ENCODE results near the gene FMN1.

The FMN1 gene

GRCh38 chr15:32880642-32881041 lies 313.9 kb downstream of the FMN1 start:
- no peak for DNase-seq (ENCODE audit: low read depth)

- no peak for DNase-seq (ENCODE audit: low read depth)
Observed at GRCh38 chr15:32879980-32880379, 314.5 kb downstream of the FMN1 start.

- no peak for DNase-seq (ENCODE audit: low read depth)
Observed at GRCh38 chr15:32878869-32879805, 315.4 kb downstream of the FMN1 start.

GRCh38 chr15:32878342-32878741 lies 316.2 kb downstream of the FMN1 start:
- no peak for DNase-seq (ENCODE audit: low read depth)

GRCh38 chr15:32877252-32878019 lies 317.1 kb downstream of the FMN1 start:
- no peak for DNase-seq (ENCODE audit: low read depth)

GRCh38 chr15:32873284-32874114 lies 321.0 kb downstream of the FMN1 start:
- no peak for DNase-seq (ENCODE audit: low read depth)

GRCh38 chr15:32872621-32873283 lies 321.8 kb downstream of the FMN1 start:
- DNase-seq (ENCODE audit: low read depth) = no peak

GRCh38 chr15:32871883-32872282 lies 322.6 kb downstream of the FMN1 start:
- no peak for DNase-seq (ENCODE audit: low read depth)

- no peak for DNase-seq (ENCODE audit: low read depth)
Observed at GRCh38 chr15:32870240-32871033, 324.1 kb downstream of the FMN1 start.

- DNase-seq (ENCODE audit: low read depth) = no peak
Observed at GRCh38 chr15:32869776-32870175, 324.7 kb downstream of the FMN1 start.

- DNase-seq (ENCODE audit: low read depth) = no peak
Observed at GRCh38 chr15:32867313-32867626, 327.2 kb downstream of the FMN1 start.

GRCh38 chr15:32866454-32867312 lies 327.8 kb downstream of the FMN1 start:
- DNase-seq (ENCODE audit: low read depth) = no peak

- DNase-seq (ENCODE audit: low read depth) = no peak
Observed at GRCh38 chr15:32864841-32865240, 329.7 kb downstream of the FMN1 start.

- DNase-seq (ENCODE audit: low read depth) = no peak
Observed at GRCh38 chr15:32864051-32864450, 330.5 kb downstream of the FMN1 start.

GRCh38 chr15:32861761-32862160 lies 332.8 kb downstream of the FMN1 start:
- no peak for DNase-seq (ENCODE audit: low read depth)

- no peak for DNase-seq (ENCODE audit: low read depth)
Observed at GRCh38 chr15:32861174-32861573, 333.3 kb downstream of the FMN1 start.

GRCh38 chr15:32859996-32860395 lies 334.5 kb downstream of the FMN1 start:
- DNase-seq (ENCODE audit: low read depth) = no peak

- no peak for DNase-seq (ENCODE audit: low read depth)
Observed at GRCh38 chr15:32859251-32859650, 335.3 kb downstream of the FMN1 start.

- DNase-seq (ENCODE audit: low read depth) = no peak
Observed at GRCh38 chr15:32857732-32858131, 336.8 kb downstream of the FMN1 start.

GRCh38 chr15:32856753-32857152 lies 337.8 kb downstream of the FMN1 start:
- no peak for DNase-seq (ENCODE audit: low read depth)

Measured in T follicular helper cell (primary cell).